Epithelial cell of proximal tubule (primary cell): Measurements from ENCODE around the gene OR2A2. TPM values are rescaled to one million over a fixed set of nuclear protein-coding genes. Genes with fewer than 3 reads are reported as not detected.

Source experiments
- DNase-seq: peaks from one replicate; pipeline ENCODE4 v3.0.0-alpha.2; 2011; ENCODE audit warnings: low read depth
- H3K4me3 ChIP-seq: 2 replicates; pipeline ENCODE4 v1.5.1; 2011; ENCODE audit warnings: low read depth, mild to moderate bottlenecking, low read length
- CTCF ChIP-seq: conservative IDR thresholded peaks from 2 replicates; pipeline ENCODE4 v1.5.1; 2012; ENCODE audit warnings: low read depth, mild to moderate bottlenecking, low read length
- total RNA-seq: library from RNA; depleted of rRNA; stranded (reverse); fragments of >200 nt; gene quantifications from 2 replicates; pipeline ENCODE4 v1.2.3, GENCODE V29; 2015

OR2A2 gene
- total RNA-seq, 1 donor from 2014 or later: not detected

GRCh38 chr7:144087230-144087629 is 22.2 kb upstream of the OR2A2 start:
- TF ChIP-seq CTCF: no peak
- no peak for DNase-seq
- no peak overlapping the region for H3K4me3 ChIP-seq

- no peak overlapping the region for H3K4me3 ChIP-seq
- DNase-seq: no peak
- TF ChIP-seq CTCF: no peak
These were observed 18.7 kb upstream of the OR2A2 start for GRCh38 chr7:144090667-144091066.

GRCh38 chr7:144098776-144099175 is 10.6 kb upstream of the OR2A2 start:
- DNase-seq: no peak

GRCh38 chr7:144100607-144101006 is 8.8 kb upstream of the OR2A2 start:
- DNase-seq: no peak
- no peak overlapping the region for H3K4me3 ChIP-seq
- TF ChIP-seq CTCF: no peak

More at GRCh38 chr7:144098776-144099175, 10.6 kb upstream of the OR2A2 start:
- H3K4me3 ChIP-seq: no peak overlapping the region
- no peak for TF ChIP-seq CTCF

GRCh38 chr7:144102041-144102440 is 7.3 kb upstream of the OR2A2 start:
- no peak for TF ChIP-seq CTCF

GRCh38 chr7:144105211-144105610 is 4.2 kb upstream of the OR2A2 start:
- DNase-seq: no peak
- no peak for TF ChIP-seq CTCF
- H3K4me3 ChIP-seq: no peak overlapping the region

More at GRCh38 chr7:144102041-144102440, 7.3 kb upstream of the OR2A2 start:
- no peak for DNase-seq
- no peak overlapping the region for H3K4me3 ChIP-seq

GRCh38 chr7:144110272-144110671 is 889 bp downstream of the OR2A2 start:
- no peak overlapping the region for H3K4me3 ChIP-seq
- no peak for DNase-seq
- no peak for TF ChIP-seq CTCF
